ENCODE measurements around the gene FLNB.

DNA sequence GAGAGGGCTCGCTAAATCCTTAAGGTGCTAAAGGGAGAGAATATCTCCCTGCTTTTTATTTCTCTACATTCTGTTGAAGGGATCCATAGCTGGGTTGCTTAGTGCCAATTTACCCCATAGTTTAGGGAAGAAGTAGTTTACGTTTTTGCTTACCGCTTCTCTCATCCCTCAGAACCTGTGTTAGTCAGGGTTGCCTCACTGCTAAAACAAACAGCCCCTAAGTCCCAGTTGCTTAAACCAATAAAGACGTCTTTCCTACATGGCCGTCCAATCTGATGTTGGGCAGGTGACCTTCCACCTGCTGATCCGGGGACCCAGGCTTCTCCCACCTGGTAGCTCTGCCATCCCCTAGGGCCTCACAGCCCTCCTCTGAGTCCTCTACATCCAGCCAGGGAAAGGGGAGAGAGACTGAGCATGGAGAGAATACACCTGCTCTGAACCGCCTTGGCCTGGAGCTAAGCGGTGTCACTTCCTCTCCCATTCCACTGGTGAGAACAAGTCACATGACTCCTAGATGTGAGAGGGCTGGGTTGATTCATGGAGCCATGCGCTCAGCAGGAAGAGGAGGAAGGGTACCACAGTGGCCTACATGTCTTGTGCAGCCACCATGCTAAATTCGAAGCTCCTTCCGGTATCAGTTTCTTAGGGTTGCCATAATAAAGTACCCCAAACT lies 176.2 kb downstream of the FLNB start:
- TF ChIP-seq POLR2AphosphoS5 (IDR thresholded peaks at IDR 0.05; ENCODE audit: low read depth, low read length): no peak
- TF ChIP-seq, protein P1, sequence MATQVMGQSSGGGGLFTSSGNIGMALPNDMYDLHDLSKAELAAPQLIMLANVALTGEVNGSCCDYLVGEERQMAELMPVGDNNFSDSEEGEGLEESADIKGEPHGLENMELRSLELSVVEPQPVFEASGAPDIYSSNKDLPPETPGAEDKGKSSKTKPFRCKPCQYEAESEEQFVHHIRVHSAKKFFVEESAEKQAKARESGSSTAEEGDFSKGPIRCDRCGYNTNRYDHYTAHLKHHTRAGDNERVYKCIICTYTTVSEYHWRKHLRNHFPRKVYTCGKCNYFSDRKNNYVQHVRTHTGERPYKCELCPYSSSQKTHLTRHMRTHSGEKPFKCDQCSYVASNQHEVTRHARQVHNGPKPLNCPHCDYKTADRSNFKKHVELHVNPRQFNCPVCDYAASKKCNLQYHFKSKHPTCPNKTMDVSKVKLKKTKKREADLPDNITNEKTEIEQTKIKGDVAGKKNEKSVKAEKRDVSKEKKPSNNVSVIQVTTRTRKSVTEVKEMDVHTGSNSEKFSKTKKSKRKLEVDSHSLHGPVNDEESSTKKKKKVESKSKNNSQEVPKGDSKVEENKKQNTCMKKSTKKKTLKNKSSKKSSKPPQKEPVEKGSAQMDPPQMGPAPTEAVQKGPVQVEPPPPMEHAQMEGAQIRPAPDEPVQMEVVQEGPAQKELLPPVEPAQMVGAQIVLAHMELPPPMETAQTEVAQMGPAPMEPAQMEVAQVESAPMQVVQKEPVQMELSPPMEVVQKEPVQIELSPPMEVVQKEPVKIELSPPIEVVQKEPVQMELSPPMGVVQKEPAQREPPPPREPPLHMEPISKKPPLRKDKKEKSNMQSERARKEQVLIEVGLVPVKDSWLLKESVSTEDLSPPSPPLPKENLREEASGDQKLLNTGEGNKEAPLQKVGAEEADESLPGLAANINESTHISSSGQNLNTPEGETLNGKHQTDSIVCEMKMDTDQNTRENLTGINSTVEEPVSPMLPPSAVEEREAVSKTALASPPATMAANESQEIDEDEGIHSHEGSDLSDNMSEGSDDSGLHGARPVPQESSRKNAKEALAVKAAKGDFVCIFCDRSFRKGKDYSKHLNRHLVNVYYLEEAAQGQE (IDR thresholded peaks at IDR 0.05; ENCODE audit: insufficient read depth in 1 of 2, low read depth in 2 of 2, low read length in 2 of 2): no peak

Data from PFSK-1 (cell line).